Activated naive CD4-positive, alpha-beta T cell treated with anti-CD3 and anti-CD28 coated beads, Interleukin-2, amount 50 U/mL, for 24 hours (primary cell): ENCODE results near the gene NEUROG2.
"Not testable (repeated sequence)": the region's sequence is repeated elsewhere in the genome, so short reads cannot be mapped to it uniquely, and the experiment has no call there.

ENCODE experiments used
- H3K27ac Mint-ChIP-seq: one replicate; pipeline ENCODE4 v1.8.0; 2021; ENCODE audit warnings: mild to moderate bottlenecking, mixed read lengths
- H3K27me3 Mint-ChIP-seq: one replicate; pipeline ENCODE4 v1.8.0; 2021; ENCODE audit warnings: mixed read lengths
- H3K36me3 Mint-ChIP-seq: one replicate; pipeline ENCODE4 v1.8.0; 2021; ENCODE audit warnings: mixed read lengths
- H3K4me1 Mint-ChIP-seq: one replicate; pipeline ENCODE4 v1.8.0; 2021; ENCODE audit warnings: mixed read lengths
- H3K4me3 Mint-ChIP-seq: one replicate; pipeline ENCODE4 v1.8.0; 2021; ENCODE audit warnings: mild to moderate bottlenecking, mixed read lengths
- H3K9me3 Mint-ChIP-seq: one replicate; pipeline ENCODE4 v1.8.0; 2021; ENCODE audit warnings: mixed read lengths

Gene NEUROG2

GRCh38 chr4:112526061-112526460, 10.1 kb upstream of the NEUROG2 start:
- Mint-ChIP-seq H3K36me3 (no peaks in the 10 kb centered on the region), H3K4me1 (peaks cover 19% of the 10 kb centered on the region), H3K27me3 (peaks cover 45% of the 10 kb centered on the region), H3K27ac (no peak overlapping the region), H3K4me3 (no peak overlapping the region), H3K9me3 (no peaks in the 10 kb centered on the region)

- Mint-ChIP-seq H3K4me3 (peak overlapping the region; percentile 88), H3K36me3 (peaks cover 1% of the 10 kb centered on the region), H3K4me1 (peaks cover 26% of the 10 kb centered on the region), H3K27me3 (peaks cover 54% of the 10 kb centered on the region), H3K27ac (no peak overlapping the region), H3K9me3 (peaks cover 5% of the 10 kb centered on the region)
Observed at GRCh38 chr4:112523764-112524505, 8.0 kb upstream of the NEUROG2 start.

- Mint-ChIP-seq H3K27ac (no peak overlapping the region), H3K4me3 (peak overlapping the region; percentile 88), H3K9me3 (peaks cover 5% of the 10 kb centered on the region), H3K36me3 (peaks cover 1% of the 10 kb centered on the region), H3K4me1 (peaks cover 28% of the 10 kb centered on the region), H3K27me3 (peaks cover 61% of the 10 kb centered on the region)
Observed at GRCh38 chr4:112523008-112523721, 7.2 kb upstream of the NEUROG2 start.

DNA sequence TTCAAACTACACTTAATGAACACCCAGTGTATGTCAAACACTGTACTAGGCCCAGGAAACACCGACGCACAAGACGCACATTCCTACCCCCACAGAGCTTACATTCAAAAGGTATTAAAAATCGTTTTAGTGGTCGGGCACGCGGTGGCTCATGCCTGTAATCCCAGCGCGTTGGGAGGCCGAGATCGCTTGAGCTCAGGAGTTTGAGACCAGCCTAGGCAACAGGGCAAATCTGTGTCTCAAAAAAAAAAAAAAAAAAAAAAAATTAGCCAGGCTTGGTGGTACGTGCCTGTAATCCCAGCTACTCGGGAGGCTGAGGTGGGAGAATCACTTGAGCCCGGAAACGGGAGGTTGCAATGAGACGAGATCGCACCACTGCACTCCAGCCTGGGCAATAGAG, 6.5 kb upstream of the NEUROG2 start:
- Mint-ChIP-seq H3K4me1 (peaks cover 35% of the 10 kb centered on the region), H3K27ac (peak overlapping the region; percentile 8), H3K27me3 (peaks cover 69% of the 10 kb centered on the region)

GRCh38 chr4:112521123-112522023, 5.4 kb upstream of the NEUROG2 start:
- H3K27ac Mint-ChIP-seq, result no peak overlapping the region
- peaks cover 72% of the 10 kb centered on the region for H3K27me3 Mint-ChIP-seq
- peaks cover 1% of the 10 kb centered on the region for H3K36me3 Mint-ChIP-seq
- H3K4me1 Mint-ChIP-seq, result peaks cover 46% of the 10 kb centered on the region
- peaks cover 5% of the 10 kb centered on the region for H3K9me3 Mint-ChIP-seq
- no peak overlapping the region for H3K4me3 Mint-ChIP-seq

More for the DNA sequence above, 6.5 kb upstream of the NEUROG2 start:
- not testable (repeated sequence) for H3K36me3 Mint-ChIP-seq, H3K9me3 Mint-ChIP-seq
- peak overlapping the region; percentile 88 for H3K4me3 Mint-ChIP-seq

DNA sequence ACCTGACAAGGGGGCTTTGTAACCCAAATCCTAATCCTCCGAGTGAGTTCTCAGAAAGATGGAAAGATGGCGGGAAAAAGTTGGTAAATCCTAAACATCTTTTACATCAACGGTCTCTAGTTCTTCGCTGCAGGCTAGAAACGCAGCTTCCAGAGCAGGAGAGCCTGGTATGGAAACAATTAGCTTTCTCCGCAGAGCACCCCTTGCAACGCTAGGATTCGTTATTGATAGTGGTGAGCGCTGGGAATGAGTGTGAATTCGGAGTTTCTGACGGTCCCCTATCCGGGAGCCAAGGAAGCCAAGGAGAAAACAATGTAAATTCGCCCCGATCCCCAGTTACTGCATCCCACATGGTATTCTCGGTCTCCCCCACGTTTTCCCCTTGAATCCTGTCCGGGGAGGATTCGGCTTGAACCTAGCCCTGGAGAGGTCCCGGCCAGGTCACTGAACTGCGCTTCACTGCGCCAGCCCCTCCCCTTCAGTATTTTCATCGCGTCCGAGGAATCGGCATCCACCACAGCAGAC, 4.7 kb upstream of the NEUROG2 start:
- Mint-ChIP-seq H3K27ac (no peak overlapping the region), H3K4me3 (no peak overlapping the region), H3K27me3 (peaks cover 75% of the 10 kb centered on the region), H3K36me3 (peaks cover 1% of the 10 kb centered on the region), H3K9me3 (peaks cover 5% of the 10 kb centered on the region), H3K4me1 (peaks cover 51% of the 10 kb centered on the region)

DNA sequence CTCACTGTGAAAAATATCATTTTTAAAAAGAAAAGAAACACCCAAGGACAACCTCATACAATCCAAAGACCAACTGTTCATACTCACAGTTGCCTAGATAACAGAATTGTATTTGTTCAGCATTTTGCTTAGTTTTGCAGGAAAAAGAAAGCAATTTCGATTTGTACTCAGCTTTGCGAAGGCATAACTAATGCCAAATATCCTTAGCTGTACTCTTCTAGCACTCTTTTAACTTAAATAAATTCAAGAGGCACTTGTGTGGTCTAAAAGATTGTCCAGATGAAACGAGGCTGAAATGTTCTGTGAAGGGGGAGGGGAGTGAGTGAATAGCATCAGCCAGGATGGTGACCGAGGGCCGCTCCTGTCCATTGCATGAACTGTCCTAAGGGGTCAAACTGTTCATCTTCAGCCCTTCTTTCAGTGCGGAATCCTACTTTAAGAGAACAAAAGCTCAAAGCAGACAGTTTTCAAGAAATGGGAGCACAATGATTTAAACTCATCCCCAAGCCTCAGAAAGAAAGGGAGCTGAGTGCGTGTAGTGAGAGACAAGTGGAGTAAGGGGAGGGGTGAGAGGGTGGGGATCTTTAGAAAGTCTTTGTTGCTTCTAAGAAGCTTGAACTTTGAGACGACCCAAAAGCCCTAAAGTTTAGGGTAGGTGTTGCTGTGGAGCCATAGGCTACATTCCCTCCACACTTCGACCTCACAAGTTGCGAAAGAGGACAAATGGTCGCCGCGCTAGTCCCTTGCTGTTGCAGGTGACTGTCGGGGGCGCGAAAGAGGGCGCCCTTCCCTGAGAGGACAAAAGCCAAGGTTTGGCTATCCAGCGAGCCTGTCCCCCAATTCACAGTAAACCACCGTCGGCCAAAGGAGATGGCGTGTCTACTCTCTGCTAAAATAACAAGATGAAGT, 4.0 kb upstream of the NEUROG2 start:
- H3K4me1 Mint-ChIP-seq, result peaks cover 56% of the 10 kb centered on the region
- H3K36me3 Mint-ChIP-seq, result peaks cover 1% of the 10 kb centered on the region
- peaks cover 77% of the 10 kb centered on the region for H3K27me3 Mint-ChIP-seq
- H3K9me3 Mint-ChIP-seq, result peaks cover 5% of the 10 kb centered on the region
- H3K4me3 Mint-ChIP-seq, result peak overlapping the region; percentile 15
- H3K27ac Mint-ChIP-seq, result peak overlapping the region; percentile 17

- peaks cover 5% of the 10 kb centered on the region for H3K9me3 Mint-ChIP-seq
- H3K27me3 Mint-ChIP-seq, result peaks cover 83% of the 10 kb centered on the region
- H3K27ac Mint-ChIP-seq, result no peak overlapping the region
- H3K36me3 Mint-ChIP-seq, result peaks cover 4% of the 10 kb centered on the region
- no peak overlapping the region for H3K4me3 Mint-ChIP-seq
- H3K4me1 Mint-ChIP-seq, result peaks cover 64% of the 10 kb centered on the region
Observed at GRCh38 chr4:112518675-112519074, 2.7 kb upstream of the NEUROG2 start.

DNA sequence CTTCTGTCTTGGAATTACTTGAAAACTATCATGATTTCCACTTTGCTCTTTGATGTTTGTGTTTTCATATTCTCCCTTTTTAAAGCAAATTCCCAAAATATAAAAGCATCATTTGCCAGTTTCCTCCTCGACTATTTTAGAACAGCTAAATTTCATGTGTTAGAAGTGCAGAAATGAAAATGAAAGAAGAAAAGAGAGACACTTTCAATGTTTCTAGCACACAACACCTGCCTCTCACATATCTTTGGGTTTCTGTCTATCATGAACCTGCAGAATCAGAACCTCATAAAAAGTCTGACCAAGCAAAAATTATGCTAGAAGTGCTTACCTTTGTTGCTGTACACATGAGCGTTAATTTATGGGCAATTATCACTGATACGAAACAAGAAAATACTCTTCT, 1.9 kb upstream of the NEUROG2 start:
- peaks cover 58% of the 10 kb centered on the region for H3K4me1 Mint-ChIP-seq

DNA sequence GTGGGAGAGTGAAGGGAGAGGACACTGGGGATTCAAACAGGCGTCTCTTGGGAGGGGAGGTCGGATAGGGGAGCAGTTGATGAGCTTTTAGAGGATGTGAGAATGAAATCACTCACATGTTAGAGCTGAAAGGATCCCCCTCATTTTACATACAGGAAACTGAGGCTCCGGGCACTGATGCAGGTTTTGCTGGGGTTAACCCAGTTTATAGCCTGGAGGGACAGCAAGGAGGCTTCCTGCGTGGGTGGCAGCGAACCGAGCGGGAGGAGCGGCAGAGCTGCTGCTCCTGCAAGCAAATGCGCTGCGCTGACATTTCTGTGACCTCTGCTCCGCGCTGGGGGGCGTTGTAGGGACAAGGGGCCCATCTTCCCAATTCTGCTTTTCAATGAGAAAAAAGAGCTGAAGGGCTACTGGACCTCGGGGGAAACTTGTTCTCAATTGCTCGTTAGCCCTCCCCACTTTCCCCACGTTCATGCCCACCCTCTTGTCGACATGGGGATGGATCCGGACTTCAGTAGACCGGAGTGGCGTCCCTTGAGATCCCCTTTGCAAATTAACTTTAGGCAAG, 1.2 kb upstream of the NEUROG2 start:
- Mint-ChIP-seq H3K4me3 (peak overlapping the region; percentile 68), H3K4me1 (peaks cover 52% of the 10 kb centered on the region), H3K27me3 (peaks cover 85% of the 10 kb centered on the region), H3K9me3 (peaks cover 10% of the 10 kb centered on the region), H3K27ac (no peak overlapping the region), H3K36me3 (peaks cover 4% of the 10 kb centered on the region)

More for the DNA sequence above, 1.9 kb upstream of the NEUROG2 start:
- H3K27me3 Mint-ChIP-seq, result peaks cover 83% of the 10 kb centered on the region
- no peak overlapping the region for H3K27ac Mint-ChIP-seq
- peaks cover 5% of the 10 kb centered on the region for H3K9me3 Mint-ChIP-seq
- peaks cover 4% of the 10 kb centered on the region for H3K36me3 Mint-ChIP-seq
- H3K4me3 Mint-ChIP-seq, result peak overlapping the region; percentile 68

DNA sequence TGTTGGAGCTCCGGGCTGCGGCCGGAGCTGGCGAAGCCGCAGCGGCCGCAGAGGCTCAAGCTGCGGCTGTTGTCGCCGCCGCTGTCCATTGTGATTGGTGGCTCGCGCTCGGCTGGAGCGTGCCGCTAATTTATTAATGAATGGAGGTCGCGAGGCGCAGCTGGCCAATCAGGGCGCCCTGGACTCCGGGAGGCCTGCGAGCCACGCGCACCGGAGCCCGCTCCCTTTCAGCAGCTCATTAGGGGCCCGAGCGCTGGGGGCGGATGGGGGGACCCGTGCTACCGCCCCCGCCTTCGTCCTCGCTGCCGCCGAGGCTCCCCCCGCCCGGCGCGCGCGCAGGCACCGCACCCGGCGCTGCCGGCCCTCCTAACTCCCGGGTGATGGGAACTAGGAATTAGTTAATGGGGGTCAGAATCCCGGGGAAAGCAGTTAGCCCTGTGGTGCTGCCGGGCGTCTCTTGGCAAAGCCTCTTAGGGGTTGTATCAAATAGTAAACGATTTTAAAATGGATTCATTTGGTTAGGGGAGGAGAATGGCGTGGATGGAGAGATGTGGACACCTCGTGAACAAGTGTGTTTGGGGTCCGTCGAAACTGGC, 589 bp upstream of the NEUROG2 start:
- Mint-ChIP-seq H3K36me3 (peaks cover 4% of the 10 kb centered on the region), H3K4me1 (peaks cover 53% of the 10 kb centered on the region), H3K27me3 (peaks cover 85% of the 10 kb centered on the region), H3K27ac (no peak overlapping the region), H3K9me3 (peaks cover 13% of the 10 kb centered on the region), H3K4me3 (peak overlapping the region; percentile 97)

GRCh38 chr4:112515198-112516065, 548 bp downstream of the NEUROG2 start:
- Mint-ChIP-seq H3K4me3 (peak overlapping the region; percentile 97), H3K27ac (peak overlapping the region; percentile 76), H3K4me1 (peaks cover 57% of the 10 kb centered on the region), H3K36me3 (peaks cover 4% of the 10 kb centered on the region), H3K9me3 (peaks cover 13% of the 10 kb centered on the region), H3K27me3 (peaks cover 80% of the 10 kb centered on the region)

DNA sequence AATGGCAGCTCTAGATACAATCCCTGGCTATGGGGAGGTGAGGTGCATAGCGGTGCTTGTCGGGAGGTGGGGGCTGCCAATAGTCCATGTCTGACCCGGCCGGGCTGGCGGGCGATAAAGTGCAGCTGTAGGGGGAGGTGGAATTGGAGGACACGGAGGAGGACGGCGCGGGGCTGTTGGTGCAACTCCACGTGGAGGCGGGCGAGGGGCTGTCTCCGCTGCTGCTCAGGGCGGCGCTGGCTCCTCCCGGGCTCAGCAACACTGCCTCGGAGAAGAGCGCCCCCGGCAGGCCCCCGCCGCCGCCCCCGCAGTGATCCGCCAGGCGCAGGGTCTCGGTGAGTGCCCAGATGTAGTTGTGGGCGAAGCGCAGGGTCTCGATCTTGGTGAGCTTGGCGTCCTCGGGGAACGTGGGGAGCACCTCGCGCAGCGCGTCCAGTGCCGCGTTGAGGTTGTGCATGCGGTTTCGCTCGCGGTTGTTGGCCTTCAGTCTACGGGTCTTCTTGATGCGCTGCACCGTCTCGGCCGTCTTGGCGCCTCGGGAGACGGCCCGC, 1.3 kb downstream of the NEUROG2 start:
- H3K9me3 Mint-ChIP-seq, result peaks cover 13% of the 10 kb centered on the region
- peaks cover 4% of the 10 kb centered on the region for H3K36me3 Mint-ChIP-seq
- H3K4me1 Mint-ChIP-seq, result peaks cover 60% of the 10 kb centered on the region
- H3K4me3 Mint-ChIP-seq, result peak overlapping the region; percentile 97
- peaks cover 80% of the 10 kb centered on the region for H3K27me3 Mint-ChIP-seq
- peak overlapping the region; percentile 77 for H3K27ac Mint-ChIP-seq
